Suprapubic skin (tissue), 3 donors: Measurements from ENCODE around the gene CLEC16A.

Experiments
- CTCF ChIP-seq, 2 donors: fragments of 200-600 bp in 1 of 2; fragments of 450-650 bp in 1 of 2; sonication (generic) in 1 of 2; IDR thresholded peaks; one replicate each; pipeline ENCODE4 v1.5.1; 2016 to 2019; ENCODE audit warnings: antibody characterized with exemption in 2 of 2, mild to moderate bottlenecking in 1 of 2, moderate library complexity in 1 of 2
- POLR2A ChIP-seq, 2 donors: fragments of 450-650 bp; IDR thresholded peaks; one replicate each; pipeline ENCODE4 v1.6.1; 2017; ENCODE audit warnings: antibody characterized with exemption in 2 of 2, mild to moderate bottlenecking in 2 of 2, moderate library complexity in 2 of 2

- TF ChIP-seq CTCF (IDR thresholded peaks at IDR 0.05), result peak; percentile 63 to 88
- TF ChIP-seq POLR2A (IDR thresholded peaks at IDR 0.05), result no peak
Measured at GRCh38 chr16:10971560-10971961, 27.2 kb downstream of the CLEC16A start.
